ENCODE measurements around the gene NMNAT2. TPM values are rescaled to one million over a fixed set of nuclear protein-coding genes. Genes with fewer than 3 reads are reported as not detected.

Gene NMNAT2
- total and polyA plus RNA-seq, 2 of the 13 experiments (the other 11 are each of a cell fraction or from before 2014, with no cell fraction given): not detected

DNA sequence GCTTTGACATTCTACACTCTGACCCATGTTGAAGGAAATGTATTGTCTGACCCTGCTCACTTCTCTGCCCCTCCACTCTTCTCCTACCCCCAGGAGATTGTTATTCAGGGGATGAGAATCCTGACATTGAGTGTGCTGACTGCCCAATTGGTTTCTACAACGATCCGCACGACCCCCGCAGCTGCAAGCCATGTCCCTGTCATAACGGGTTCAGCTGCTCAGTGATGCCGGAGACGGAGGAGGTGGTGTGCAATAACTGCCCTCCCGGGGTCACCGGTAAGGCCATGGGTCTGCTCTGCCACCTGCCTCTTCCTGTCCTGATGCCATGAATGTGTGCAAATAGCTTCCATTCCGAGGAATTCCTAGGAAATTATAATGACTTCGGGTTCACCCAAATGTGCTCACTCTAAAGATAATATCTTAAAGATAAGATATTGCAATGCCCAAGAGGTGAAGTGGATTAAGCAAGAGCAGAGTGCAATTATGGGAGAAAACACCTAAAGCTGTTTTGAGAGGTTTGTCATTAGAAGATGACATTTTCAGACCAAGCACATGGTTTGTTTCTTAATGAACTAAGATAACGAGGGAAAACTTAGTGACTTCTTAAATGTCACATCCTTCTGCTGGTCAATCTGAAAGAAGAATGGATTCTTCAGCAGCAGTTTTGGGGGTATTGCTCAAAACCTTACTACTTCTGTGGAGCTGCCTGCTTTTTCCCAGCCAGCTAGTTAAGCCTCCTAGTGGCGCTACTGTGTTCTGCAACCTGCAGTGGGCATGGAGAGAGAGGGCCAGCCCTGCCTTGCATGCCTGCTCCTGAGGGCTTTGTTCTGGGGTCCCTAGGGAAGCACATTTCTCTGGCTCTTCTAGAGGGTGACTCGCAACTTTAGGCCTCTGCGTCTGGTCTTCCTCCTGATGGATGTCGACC lies 190.5 kb downstream of the NMNAT2 start:
- in situ Hi-C loops (cut with HindIII; ENCODE audit: extremely low pct_ligation_motif_present, low pct_unique_long_range_greater_than_20kb): loop anchor here (5.0 kb wide), 1 partner anchor 265 kb away; no protein-coding TSS in a partner anchor
- POLR2A ChIA-PET: interaction anchor here (1.4 kb wide), 1 partner anchor 265 kb away, joined by 5 read pairs; no protein-coding TSS in a partner anchor

More for the DNA sequence above, 190.5 kb downstream of the NMNAT2 start:
- 0 out of 5 replicates have a peak, but pooled peaks cover 0 to 8% of the 10 kb centered on the region in 2 experiments for H3K27me3 ChIP-seq (ENCODE audit: control insufficient read depth in 1 of 2, insufficient read depth in 2 of 2, low read length in 2 of 2)
- H3K27ac ChIP-seq (ENCODE audit: extremely low read length, insufficient read depth, low read length): no peak overlapping the region
- H3K4me2 ChIP-seq (ENCODE audit: low read depth, low read length): no peak overlapping the region
- DNase-seq (ENCODE audit: low spot score) (peak; percentile 30), FAIRE-seq (peak; percentile 71), ATAC-seq (peak; percentile 95)
- H2AFZ ChIP-seq (ENCODE audit: low read length): no peak overlapping the region
- no peak overlapping the region for H3K4me3 ChIP-seq (replicated peaks in 1 of 3; ENCODE audit: insufficient read depth in 1 of 3, low read depth in 2 of 3, low read length in 3 of 3)
- BruUV-seq (replicated peaks): no TSS peak
- H3K36me3 ChIP-seq (replicated peaks in 1 of 2; ENCODE audit: control insufficient read depth in 1 of 2, insufficient read depth in 2 of 2, low read length in 2 of 2): no peaks in the 10 kb centered on the region
- TF ChIP-seq STAG1 (CRISPR knock-in tag; IDR thresholded peaks at IDR 0.05): peak; percentile 72
- TF ChIP-seq, protein P1, sequence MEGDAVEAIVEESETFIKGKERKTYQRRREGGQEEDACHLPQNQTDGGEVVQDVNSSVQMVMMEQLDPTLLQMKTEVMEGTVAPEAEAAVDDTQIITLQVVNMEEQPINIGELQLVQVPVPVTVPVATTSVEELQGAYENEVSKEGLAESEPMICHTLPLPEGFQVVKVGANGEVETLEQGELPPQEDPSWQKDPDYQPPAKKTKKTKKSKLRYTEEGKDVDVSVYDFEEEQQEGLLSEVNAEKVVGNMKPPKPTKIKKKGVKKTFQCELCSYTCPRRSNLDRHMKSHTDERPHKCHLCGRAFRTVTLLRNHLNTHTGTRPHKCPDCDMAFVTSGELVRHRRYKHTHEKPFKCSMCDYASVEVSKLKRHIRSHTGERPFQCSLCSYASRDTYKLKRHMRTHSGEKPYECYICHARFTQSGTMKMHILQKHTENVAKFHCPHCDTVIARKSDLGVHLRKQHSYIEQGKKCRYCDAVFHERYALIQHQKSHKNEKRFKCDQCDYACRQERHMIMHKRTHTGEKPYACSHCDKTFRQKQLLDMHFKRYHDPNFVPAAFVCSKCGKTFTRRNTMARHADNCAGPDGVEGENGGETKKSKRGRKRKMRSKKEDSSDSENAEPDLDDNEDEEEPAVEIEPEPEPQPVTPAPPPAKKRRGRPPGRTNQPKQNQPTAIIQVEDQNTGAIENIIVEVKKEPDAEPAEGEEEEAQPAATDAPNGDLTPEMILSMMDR (CRISPR knock-in tag; IDR thresholded peaks at IDR 0.05): peak; percentile 75
- 0 out of 2 replicates have a peak, but pooled peaks have one; percentile 33 for TF ChIP-seq ZNF501 (CRISPR knock-in tag; IDR thresholded peaks at IDR 0.05)
- no peak for TF ChIP-seq FOXM1 (CRISPR knock-in tag; IDR thresholded peaks at IDR 0.05)
- TF ChIP-seq SMC3 (IDR thresholded peaks at IDR 0.05; ENCODE audit: low read length): peak; percentile 63
- 0 out of 2 replicates have a peak, but pooled peaks have one; percentile 27 for TF ChIP-seq TARDBP (CRISPR knock-in tag; IDR thresholded peaks at IDR 0.05)
- no peak overlapping the region for H3K9ac ChIP-seq (ENCODE audit: insufficient read depth, low read depth, low read length)
- peaks cover 34% of the 10 kb centered on the region for H3K4me1 ChIP-seq (ENCODE audit: insufficient read depth, low read length)
- H3K79me2 ChIP-seq (ENCODE audit: insufficient read depth, low read length): no peaks in the 10 kb centered on the region
- 44% methylated on average over 15 of the region's 16 CpGs for WGBS (ENCODE audit: low lambda C conversion rate)
- intact Hi-C loops (cut with micrococcal nuclease; ENCODE audit: unreplicated experiment): loop anchor here (1.0 to 5.0 kb wide), 2 partner anchors 205 to 265 kb away; partner anchors contain the start of gene LAMC1
- H3K9me3 ChIP-seq (ENCODE audit: low read length): no peaks in the 10 kb centered on the region
- CTCF ChIA-PET (ENCODE audit: low intra/inter-chr PET ratio, low total read pairs): interaction anchor here (2.3 kb wide), 1 partner anchor 265 kb away, joined by 21 read pairs; no protein-coding TSS in a partner anchor
- no peaks in the 10 kb centered on the region for H4K20me1 ChIP-seq (ENCODE audit: insufficient read depth, low read length)

Data from HepG2 (cell line).